MM.1S (cell line): ENCODE measurements around the gene MARCHF6.
"Not testable (repeated sequence)": the region's sequence is repeated elsewhere in the genome, so short reads cannot be mapped to it uniquely, and the experiment has no call there.

Source experiments
- CTCF ChIP-seq: fragments of 300-600 bp; sonication (generic); IDR thresholded peaks from 2 replicates; pipeline ENCODE4 v1.5.1; 2016; ENCODE audit warnings: antibody characterized with exemption, low read length, mixed read lengths
- EZH2 ChIP-seq: fragments of 300-600 bp; sonication (generic); optimal IDR thresholded peaks from 2 replicates; pipeline ENCODE3; 2017; ENCODE audit warnings: low read depth, mild to moderate bottlenecking, antibody characterized with exemption, low read length, mixed read lengths
- EZH2phosphoT487 ChIP-seq: fragments of 300-600 bp; sonication (generic); IDR thresholded peaks from 2 replicates; pipeline ENCODE4 v1.6.1; 2018; ENCODE audit warnings: antibody characterized with exemption, low read length

- not testable (repeated sequence) for TF ChIP-seq CTCF, EZH2phosphoT487, EZH2
Observed at GRCh38 chr5:10344461-10345106, 8.9 kb upstream of the MARCHF6 start.
